Astrocyte (in vitro differentiated cells and primary cell): ENCODE data around the gene BTN2A1. TPM values are rescaled to one million over a fixed set of nuclear protein-coding genes. Genes with fewer than 3 reads are reported as not detected.

ENCODE experiments used
- DNase-seq: peaks from one replicate; pipeline ENCODE4 v3.0.0-alpha.2; 2010; ENCODE audit warnings: low read depth
- FAIRE-seq: peaks from 2 replicates; lab custom pipeline; 2011; peaks lifted over from hg19 to GRCh38; lab: Jason Lieb, UNC
- H2AFZ ChIP-seq: 2 replicates; pipeline ENCODE4 v1.6.0; 2012; ENCODE audit warnings: low read depth, low read length, inconsistent platforms
- H3K27ac ChIP-seq: 2 replicates; pipeline ENCODE4 v1.5.1; 2011; ENCODE audit warnings: low read depth, low read length, inconsistent platforms
- H3K27me3 ChIP-seq: 2 replicates; pipeline ENCODE4 v1.6.0; 2011; ENCODE audit warnings: low read length, inconsistent platforms; ENCODE audit not compliant: insufficient read depth
- H3K36me3 ChIP-seq: 2 replicates; pipeline ENCODE4 v1.5.1; 2011; ENCODE audit warnings: low read length, inconsistent platforms; ENCODE audit not compliant: insufficient read depth
- H3K4me1 ChIP-seq: 2 replicates; pipeline ENCODE4 v1.5.1; 2011; ENCODE audit warnings: low read length, inconsistent platforms; ENCODE audit not compliant: insufficient read depth
- H3K4me2 ChIP-seq: 2 replicates; pipeline ENCODE4 v1.6.0; 2012; ENCODE audit warnings: low read length, inconsistent platforms
- H3K4me3 ChIP-seq: 2 replicates; pipeline ENCODE4 v1.5.1; 2011; ENCODE audit warnings: low read depth, mild to moderate bottlenecking, low read length, inconsistent platforms; ENCODE audit not compliant: insufficient read depth
- H3K79me2 ChIP-seq: 2 replicates; pipeline ENCODE4 v1.6.0; 2012; ENCODE audit warnings: mild to moderate bottlenecking, low read length, inconsistent platforms; ENCODE audit not compliant: insufficient read depth
- H3K9ac ChIP-seq: 2 replicates; pipeline ENCODE4 v1.6.0; 2012; ENCODE audit warnings: mild to moderate bottlenecking, low read length, inconsistent platforms
- H3K9me3 ChIP-seq: 2 replicates; pipeline ENCODE4 v1.5.1; 2012; ENCODE audit warnings: low read depth, mild to moderate bottlenecking, low read length, inconsistent platforms; ENCODE audit not compliant: insufficient read depth
- H4K20me1 ChIP-seq: 2 replicates; pipeline ENCODE4 v1.6.0; 2012; ENCODE audit warnings: low read length, inconsistent platforms; ENCODE audit not compliant: insufficient read depth
- H3K27ac Mint-ChIP-seq: one replicate; pipeline ENCODE4 v1.8.0; 2021; ENCODE audit warnings: mild to moderate bottlenecking, mixed read lengths; ENCODE audit not compliant: unreplicated experiment
- H3K27me3 Mint-ChIP-seq: one replicate; pipeline ENCODE4 v1.8.0; 2021; ENCODE audit warnings: low read depth, mixed read lengths; ENCODE audit not compliant: unreplicated experiment
- H3K36me3 Mint-ChIP-seq: one replicate; pipeline ENCODE4 v1.8.0; 2021; ENCODE audit warnings: low read depth, mixed read lengths; ENCODE audit not compliant: unreplicated experiment
- H3K4me1 Mint-ChIP-seq: one replicate; pipeline ENCODE4 v1.8.0; 2021; ENCODE audit warnings: low read depth, mixed read lengths; ENCODE audit not compliant: unreplicated experiment
- H3K4me3 Mint-ChIP-seq: one replicate; pipeline ENCODE4 v1.8.0; 2021; ENCODE audit warnings: mild to moderate bottlenecking, moderate library complexity, mixed read lengths; ENCODE audit not compliant: unreplicated experiment
- H3K9me3 Mint-ChIP-seq: one replicate; pipeline ENCODE4 v1.8.0; 2021; ENCODE audit warnings: mild to moderate bottlenecking, mixed read lengths; ENCODE audit not compliant: unreplicated experiment
- EZH2 ChIP-seq: IDR thresholded peaks from 2 replicates; pipeline ENCODE4 v1.6.1; 2012; ENCODE audit warnings: mild to moderate bottlenecking, low read length, inconsistent platforms; ENCODE audit not compliant: insufficient read depth
- total RNA-seq: library from RNA; stranded (reverse); gene quantifications from 2 replicates; pipeline ENCODE4 v1.2.1, GENCODE V29; 2021
- TF ChIP-seq, protein P1 (sequence below): IDR thresholded peaks from 2 replicates; pipeline ENCODE4 v1.5.1; 2011; ENCODE audit warnings: low read depth, mild to moderate bottlenecking, inconsistent platforms, low read length, moderate library complexity; ENCODE audit not compliant: insufficient read depth

BTN2A1 gene
- total RNA-seq, 1 donor from 2014 or later: 50.4 TPM

DNA sequence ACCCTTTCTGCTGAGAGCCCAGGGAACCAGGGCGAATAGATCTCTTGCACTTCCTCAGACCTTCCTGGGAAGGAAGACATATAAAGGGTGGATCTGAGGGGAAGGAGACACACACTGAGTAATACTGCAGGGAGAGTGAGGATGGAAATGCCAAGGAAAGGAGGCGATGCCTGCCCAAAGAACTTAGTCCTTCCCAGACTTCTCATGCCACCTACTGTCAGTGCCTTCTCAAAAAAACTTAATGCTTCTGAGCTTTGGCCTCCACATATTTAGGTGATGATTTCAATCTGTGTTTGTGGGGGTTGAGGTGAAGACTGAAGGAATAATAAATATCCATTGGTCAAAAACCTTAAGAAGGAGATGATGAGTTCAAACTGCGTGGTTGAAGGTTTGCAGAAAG is 46.0 kb upstream of the BTN2A1 start:
- Histone ChIP-seq H3K79me2 (no peaks in the 10 kb centered on the region), H3K4me3 (no peak overlapping the region), H3K27ac (no peak overlapping the region), H3K4me2 (no peak overlapping the region), H3K27me3 (no peaks in the 10 kb centered on the region), H3K9ac (no peak overlapping the region), H2AFZ (no peak overlapping the region), H4K20me1 (no peaks in the 10 kb centered on the region), H3K9me3 (no peaks in the 10 kb centered on the region), H3K4me1 (peaks cover 5% of the 10 kb centered on the region), H3K36me3 (no peaks in the 10 kb centered on the region)
- TF ChIP-seq, protein P1, sequence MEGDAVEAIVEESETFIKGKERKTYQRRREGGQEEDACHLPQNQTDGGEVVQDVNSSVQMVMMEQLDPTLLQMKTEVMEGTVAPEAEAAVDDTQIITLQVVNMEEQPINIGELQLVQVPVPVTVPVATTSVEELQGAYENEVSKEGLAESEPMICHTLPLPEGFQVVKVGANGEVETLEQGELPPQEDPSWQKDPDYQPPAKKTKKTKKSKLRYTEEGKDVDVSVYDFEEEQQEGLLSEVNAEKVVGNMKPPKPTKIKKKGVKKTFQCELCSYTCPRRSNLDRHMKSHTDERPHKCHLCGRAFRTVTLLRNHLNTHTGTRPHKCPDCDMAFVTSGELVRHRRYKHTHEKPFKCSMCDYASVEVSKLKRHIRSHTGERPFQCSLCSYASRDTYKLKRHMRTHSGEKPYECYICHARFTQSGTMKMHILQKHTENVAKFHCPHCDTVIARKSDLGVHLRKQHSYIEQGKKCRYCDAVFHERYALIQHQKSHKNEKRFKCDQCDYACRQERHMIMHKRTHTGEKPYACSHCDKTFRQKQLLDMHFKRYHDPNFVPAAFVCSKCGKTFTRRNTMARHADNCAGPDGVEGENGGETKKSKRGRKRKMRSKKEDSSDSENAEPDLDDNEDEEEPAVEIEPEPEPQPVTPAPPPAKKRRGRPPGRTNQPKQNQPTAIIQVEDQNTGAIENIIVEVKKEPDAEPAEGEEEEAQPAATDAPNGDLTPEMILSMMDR: no peak
- TF ChIP-seq EZH2: no peak
- Mint-ChIP-seq H3K4me1 (peaks cover 2% of the 10 kb centered on the region), H3K9me3 (peaks cover 4% of the 10 kb centered on the region), H3K27me3 (no peaks in the 10 kb centered on the region), H3K4me3 (no peak overlapping the region), H3K27ac (no peak overlapping the region), H3K36me3 (peaks cover 39% of the 10 kb centered on the region)
- DNase-seq (no peak), FAIRE-seq (no peak)

DNA sequence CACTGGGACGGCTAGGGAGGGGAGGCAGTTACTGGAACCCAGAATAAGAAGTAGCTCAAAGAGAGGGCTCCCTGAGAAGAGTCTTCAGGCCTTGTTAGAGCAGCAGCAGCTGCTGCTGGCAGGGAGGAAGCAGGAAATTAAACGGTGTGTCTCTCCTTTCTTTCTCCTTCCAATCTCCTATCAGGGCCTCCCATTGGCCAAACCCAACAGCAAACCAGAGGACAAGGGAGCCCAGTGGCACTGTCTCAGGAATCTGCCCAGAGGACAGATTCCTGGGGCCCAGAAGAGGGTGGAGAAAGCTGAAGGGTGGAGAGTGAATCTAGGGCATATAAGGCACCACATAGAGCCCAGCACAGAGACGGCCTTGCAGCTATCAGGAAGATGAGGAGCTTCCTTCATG is 45.5 kb upstream of the BTN2A1 start:
- no peak overlapping the region for H3K4me3 Mint-ChIP-seq
- H3K27ac Mint-ChIP-seq: no peak overlapping the region
- no peak for TF ChIP-seq EZH2
- TF ChIP-seq, protein P1: no peak
- DNase-seq (no peak), FAIRE-seq (no peak)
- Histone ChIP-seq H3K4me2 (no peak overlapping the region), H3K9ac (no peak overlapping the region), H3K27me3 (no peaks in the 10 kb centered on the region), H3K27ac (no peak overlapping the region), H3K4me3 (no peak overlapping the region), H4K20me1 (no peaks in the 10 kb centered on the region), H3K36me3 (no peaks in the 10 kb centered on the region), H2AFZ (no peak overlapping the region), H3K79me2 (no peaks in the 10 kb centered on the region), H3K9me3 (no peaks in the 10 kb centered on the region), H3K4me1 (peaks cover 5% of the 10 kb centered on the region)
- peaks cover 2% of the 10 kb centered on the region for H3K4me1 Mint-ChIP-seq
- H3K36me3 Mint-ChIP-seq: peaks cover 39% of the 10 kb centered on the region
- peaks cover 4% of the 10 kb centered on the region for H3K9me3 Mint-ChIP-seq
- H3K27me3 Mint-ChIP-seq: no peaks in the 10 kb centered on the region

DNA sequence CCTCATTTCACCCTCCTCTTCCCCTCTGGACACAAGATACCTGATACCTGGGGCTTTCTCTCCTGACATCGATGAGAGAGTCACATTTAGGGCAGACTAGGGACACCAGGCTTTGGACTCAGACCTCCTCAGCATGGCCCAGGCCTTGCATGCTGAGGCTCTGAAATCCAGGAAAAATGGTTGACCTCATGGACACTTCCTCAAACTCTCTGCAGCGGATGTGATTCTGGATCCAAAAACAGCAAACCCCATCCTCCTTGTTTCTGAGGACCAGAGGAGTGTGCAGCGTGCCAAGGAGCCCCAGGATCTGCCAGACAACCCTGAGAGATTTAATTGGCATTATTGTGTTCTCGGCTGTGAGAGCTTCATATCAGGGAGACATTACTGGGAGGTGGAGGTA is 44.8 kb upstream of the BTN2A1 start:
- DNase-seq (no peak), FAIRE-seq (no peak)
- TF ChIP-seq EZH2: no peak
- TF ChIP-seq, protein P1: no peak
- Histone ChIP-seq H3K27me3 (no peaks in the 10 kb centered on the region), H3K36me3 (no peaks in the 10 kb centered on the region), H2AFZ (no peak overlapping the region), H3K4me1 (peaks cover 5% of the 10 kb centered on the region), H3K9ac (no peak overlapping the region), H3K27ac (no peak overlapping the region), H3K79me2 (no peaks in the 10 kb centered on the region), H4K20me1 (no peaks in the 10 kb centered on the region), H3K4me3 (no peak overlapping the region), H3K4me2 (no peak overlapping the region), H3K9me3 (no peaks in the 10 kb centered on the region)
- Mint-ChIP-seq H3K36me3 (peaks cover 36% of the 10 kb centered on the region), H3K4me3 (no peak overlapping the region), H3K27ac (no peak overlapping the region), H3K4me1 (peaks cover 2% of the 10 kb centered on the region), H3K27me3 (no peaks in the 10 kb centered on the region), H3K9me3 (peaks cover 8% of the 10 kb centered on the region)
